Germinal center (tissue), 1 donor: ENCODE data around the gene IGF2BP2.
"Not testable (repeated sequence)": the region's sequence is repeated elsewhere in the genome, so short reads cannot be mapped to it uniquely, and the experiment has no call there.

ENCODE experiments used
- DNase-seq: peaks from one replicate; pipeline ENCODE4 v3.0.0; 2012; ENCODE audit warnings: mixed read lengths, low spot score

The IGF2BP2 gene

GRCh38 chr3:185639632-185640206 lies 185.1 kb downstream of the IGF2BP2 start:
- no peak for DNase-seq

GRCh38 chr3:185638651-185639050 lies 186.2 kb downstream of the IGF2BP2 start:
- not testable (repeated sequence) for DNase-seq

GRCh38 chr3:185637388-185637787 lies 187.5 kb downstream of the IGF2BP2 start:
- no peak for DNase-seq

- no peak for DNase-seq
Measured at GRCh38 chr3:185632996-185633395, 191.8 kb downstream of the IGF2BP2 start.

- no peak for DNase-seq
Measured at GRCh38 chr3:185631508-185632206, 193.2 kb downstream of the IGF2BP2 start.

- DNase-seq = no peak
Measured at GRCh38 chr3:185631108-185631507, 193.7 kb downstream of the IGF2BP2 start.

- DNase-seq = no peak
Measured at GRCh38 chr3:185630182-185630622, 194.6 kb downstream of the IGF2BP2 start.

- DNase-seq = no peak
Measured at GRCh38 chr3:185629554-185630181, 195.2 kb downstream of the IGF2BP2 start.

- DNase-seq = no peak
Measured at GRCh38 chr3:185625784-185626183, 199.1 kb downstream of the IGF2BP2 start.

GRCh38 chr3:185623939-185624665 lies 200.7 kb downstream of the IGF2BP2 start:
- DNase-seq = no peak

- DNase-seq = no peak
Measured at GRCh38 chr3:185613016-185613415, 211.8 kb downstream of the IGF2BP2 start.

- no peak for DNase-seq
Measured at GRCh38 chr3:185606196-185606595, 218.6 kb downstream of the IGF2BP2 start.

GRCh38 chr3:185605566-185605965 lies 219.3 kb downstream of the IGF2BP2 start:
- DNase-seq = no peak

- peak; percentile 71 for DNase-seq
Measured at GRCh38 chr3:185595526-185595925, 229.3 kb downstream of the IGF2BP2 start.

GRCh38 chr3:185594073-185594472 lies 230.8 kb downstream of the IGF2BP2 start:
- no peak for DNase-seq
